Islet of Langerhans (tissue), 1 donor: ENCODE data around the gene PEMT.

Source experiments
- FAIRE-seq: peaks from one replicate; lab custom pipeline; 2011; peaks lifted over from hg19 to GRCh38; lab: Jason Lieb, UNC

Gene PEMT

GRCh38 chr17:17553217-17554195 is 38.0 kb downstream of the PEMT start:
- FAIRE-seq = no peak

GRCh38 chr17:17552351-17553216 is 38.9 kb downstream of the PEMT start:
- FAIRE-seq = no peak

GRCh38 chr17:17551361-17551760 is 40.1 kb downstream of the PEMT start:
- FAIRE-seq = no peak

GRCh38 chr17:17549732-17550366 is 41.7 kb downstream of the PEMT start:
- no peak for FAIRE-seq

- FAIRE-seq = no peak
These were observed 43.5 kb downstream of the PEMT start for GRCh38 chr17:17548044-17548443.

- FAIRE-seq = no peak
These were observed 44.2 kb downstream of the PEMT start for GRCh38 chr17:17547210-17547764.

- FAIRE-seq = no peak
These were observed 44.9 kb downstream of the PEMT start for GRCh38 chr17:17546399-17547185.

- FAIRE-seq = no peak
These were observed 45.5 kb downstream of the PEMT start for GRCh38 chr17:17545984-17546383.

GRCh38 chr17:17545031-17545820 is 46.3 kb downstream of the PEMT start:
- no peak for FAIRE-seq

GRCh38 chr17:17542906-17543635 is 48.4 kb downstream of the PEMT start:
- no peak for FAIRE-seq

GRCh38 chr17:17541640-17542001 is 49.9 kb downstream of the PEMT start:
- no peak for FAIRE-seq

GRCh38 chr17:17540935-17541639 is 50.4 kb downstream of the PEMT start:
- FAIRE-seq = no peak

GRCh38 chr17:17540278-17540906 is 51.1 kb downstream of the PEMT start:
- FAIRE-seq = no peak

- FAIRE-seq = no peak
These were observed 51.9 kb downstream of the PEMT start for GRCh38 chr17:17539591-17539990.

GRCh38 chr17:17538417-17539391 is 52.8 kb downstream of the PEMT start:
- FAIRE-seq = peak; percentile 100

GRCh38 chr17:17537311-17538099 is 54.0 kb downstream of the PEMT start:
- no peak for FAIRE-seq

GRCh38 chr17:17536702-17537101 is 54.8 kb downstream of the PEMT start:
- FAIRE-seq = no peak
